ENCODE data around the gene RANBP10.

The RANBP10 gene

GRCh38 chr16:67727521-67728485 is 78.6 kb downstream of the RANBP10 start:
- no peak for TF ChIP-seq CTCF (IDR thresholded peaks at IDR 0.05; ENCODE audit: control extremely low read depth, extremely low read depth, low read depth, missing control alignments)
- ChIA-PET CTCF (interaction anchor here (1.2 to 1.3 kb wide), 2 partner anchors 10 to 60 kb away, joined by 3 to 5 read pairs; no protein-coding TSS in a partner anchor), POLR2A (interaction anchor here (0.5 kb wide), 1 partner anchor 167 kb away, joined by 3 read pairs; no protein-coding TSS in a partner anchor)
- DNase-seq (ENCODE audit: extremely low spot score) = no peak

- no peak for DNase-seq (ENCODE audit: extremely low spot score)
- POLR2A ChIA-PET = no interaction called here
- CTCF ChIA-PET = interaction anchor here (1.0 to 1.6 kb wide), 3 partner anchors 90 to 205 kb away, joined by 3 to 7 read pairs (median 3); no protein-coding TSS in a partner anchor
- no peak for TF ChIP-seq CTCF (IDR thresholded peaks at IDR 0.05; ENCODE audit: control extremely low read depth, extremely low read depth, low read depth, missing control alignments)
Observed at GRCh38 chr16:67726106-67727034, 80.0 kb downstream of the RANBP10 start.

GRCh38 chr16:67723911-67724305 is 82.5 kb downstream of the RANBP10 start:
- no peak for DNase-seq (ENCODE audit: extremely low spot score)
- TF ChIP-seq CTCF (IDR thresholded peaks at IDR 0.05; ENCODE audit: control extremely low read depth, extremely low read depth, low read depth, missing control alignments) = no peak
- CTCF ChIA-PET = interaction anchor here (2.0 kb wide), 1 partner anchor 57 kb away, joined by 5 read pairs; the partner anchor contains the start of genes C16orf86 and ENKD1
- POLR2A ChIA-PET = no interaction called here

GRCh38 chr16:67723151-67723910 is 83.0 kb downstream of the RANBP10 start:
- no peak for DNase-seq (ENCODE audit: extremely low spot score)
- no peak for TF ChIP-seq CTCF (IDR thresholded peaks at IDR 0.05; ENCODE audit: control extremely low read depth, extremely low read depth, low read depth, missing control alignments)
- ChIA-PET CTCF (interaction anchor here (1.3 to 2.0 kb wide), 2 partner anchors 51 to 56 kb away, joined by 3 to 5 read pairs; partner anchors contain the start of genes C16orf86 and ENKD1), POLR2A (no interaction called here)

- no peak for DNase-seq (ENCODE audit: extremely low spot score)
- TF ChIP-seq CTCF (IDR thresholded peaks at IDR 0.05; ENCODE audit: control extremely low read depth, extremely low read depth, low read depth, missing control alignments) = no peak
- CTCF ChIA-PET = interaction anchor here (1.2 to 1.8 kb wide), 6 partner anchors 9 to 199 kb away, joined by 3 to 9 read pairs (median 6); partner anchors contain the start of gene CTCF
- POLR2A ChIA-PET = interaction anchor here (0.6 kb wide), 1 partner anchor 205 kb away, joined by 4 read pairs; no protein-coding TSS in a partner anchor
Observed at GRCh38 chr16:67720236-67720635, 86.1 kb downstream of the RANBP10 start.

All from GM10248 (cell line).